ENCODE measurements around the gene PLCD1. TPM values are rescaled to one million over a fixed set of nuclear protein-coding genes. Genes with fewer than 3 reads are reported as not detected.
A peak's percentile ranks its signal among the peaks of the same experiment; 100 is the strongest.

PLCD1 gene
- total and polyA plus RNA-seq, 12 donors = 9.7 to 97.3 (median 29.2) TPM

DNA sequence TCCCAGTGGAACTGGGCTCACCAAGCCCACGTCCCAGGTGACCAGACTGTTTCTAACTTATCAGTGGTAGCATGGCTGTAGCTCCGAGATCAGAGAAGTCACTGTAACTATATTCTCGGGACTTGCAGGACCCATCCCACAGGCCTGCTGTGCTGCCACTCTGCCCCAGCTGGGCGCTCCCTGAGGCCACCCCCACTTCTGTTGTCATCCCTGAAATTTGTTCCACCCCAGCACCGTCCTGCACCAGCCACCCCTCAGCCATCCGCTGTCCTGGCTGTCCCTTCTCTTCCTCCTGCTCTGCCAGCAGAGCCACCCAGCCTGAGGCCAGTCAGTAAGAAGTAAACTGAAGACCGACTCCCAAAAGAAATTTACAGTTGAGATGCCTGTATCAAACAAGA is 71.9 kb downstream of the PLCD1 start:
- no peaks in the 10 kb centered on the region for H3K36me3 ChIP-seq (replicated peaks in 1 of 2)
- 77 to 84% (median 80%) methylated on average over 7 of the region's 7 CpGs for WGBS, 4 donors
- no peaks in the 10 kb centered on the region for H3K27me3 ChIP-seq
- H3K4me3 ChIP-seq = no peak overlapping the region
- intact Hi-C loops (cut with DNase I) = no loop called here
- no peaks in the 10 kb centered on the region for H3K9me3 ChIP-seq (replicated peaks in 1 of 3)
- peak overlapping the region in 3 of 5 donors; percentile 27 to 45 (median 31) for H3K27ac ChIP-seq
- no peak for TF ChIP-seq POLR2A (IDR thresholded peaks at IDR 0.05)
- no peak for TF ChIP-seq CTCF (IDR thresholded peaks at IDR 0.05)
- no peak for DNase-seq
- H3K4me1 ChIP-seq (replicated peaks in 1 of 2) = peaks cover 4 to 20% of the 10 kb centered on the region in 2 donors

Small RNA genes within 50 kb of the gene (microRNA-seq; reads per million reads assigned to microRNA genes)
- 8.4 to 99.2 (median 26.8) reads per million in 3 donors for gene MIR26A1

Small RNA genes within 50 kb of the gene (small RNA-seq; reads per million reads assigned to genes)
- 2.3 to 4.1 reads per million in 2 donors for gene MIR26A1
- gene RF00019 = 0 reads per million in 2 donors

Other genes with a start within 250 kb of the PLCD1 start
- 10 to 100 TPM in 8 of 9 donors, 1 to 10 TPM in 1; 9.7 to 27.7 (median 17.8) TPM for gene CTDSPL, start 167.8 kb downstream of the PLCD1 start, total RNA-seq
- 10 to 100 TPM in 2 of 3 donors, 1 to 10 TPM in 1; 6.4 to 12.7 (median 10.9) TPM for gene CTDSPL, start 167.8 kb downstream of the PLCD1 start, polyA plus RNA-seq
- gene VILL, start 38.9 kb downstream of the PLCD1 start, total RNA-seq = 1 to 10 TPM; 2.5 to 8.0 (median 7.2) TPM
- 10 to 100 TPM in 1 of 3 donors, 1 to 10 TPM in 2; 1.7 to 18.0 (median 9.7) TPM for gene VILL, start 38.9 kb downstream of the PLCD1 start, polyA plus RNA-seq
- 1 to 10 TPM in 5 of 9 donors, under 1 TPM in 4; 0.18 to 2.0 (median 1.0) TPM for gene DLEC1, start 9.6 kb upstream of the PLCD1 start, total RNA-seq
- gene DLEC1, start 9.6 kb upstream of the PLCD1 start, polyA plus RNA-seq = 1 to 10 TPM in 2 of 3 donors, under 1 TPM in 1; 0.20 to 2.0 (median 1.7) TPM
- gene ACAA1, start 107.5 kb upstream of the PLCD1 start, total RNA-seq = 100 to 1,000 TPM in 6 of 9 donors, 10 to 100 TPM in 3; 42.3 to 150 (median 101) TPM
- 100 to 1,000 TPM in 2 of 3 donors, 10 to 100 TPM in 1; 75.8 to 200 (median 165) TPM for gene ACAA1, start 107.5 kb upstream of the PLCD1 start, polyA plus RNA-seq
- 10 to 100 TPM in 8 of 9 donors, 1 to 10 TPM in 1; 3.8 to 46.6 (median 40.7) TPM for gene MYD88, start 109.0 kb upstream of the PLCD1 start, total RNA-seq
- gene MYD88, start 109.0 kb upstream of the PLCD1 start, polyA plus RNA-seq = 10 to 100 TPM; 22.6 to 29.9 (median 22.6) TPM
- 10 to 100 TPM; 23.9 to 47.5 (median 29.4) TPM for gene OXSR1, start 135.9 kb upstream of the PLCD1 start, total RNA-seq
- gene OXSR1, start 135.9 kb upstream of the PLCD1 start, polyA plus RNA-seq = 10 to 100 TPM; 14.8 to 38.9 (median 19.1) TPM
- gene SLC22A13, start 236.2 kb upstream of the PLCD1 start, total RNA-seq = under 1 TPM in 4 of 9 donors, not detected in 5; 0.06 to 0.42 (median 0.33) TPM
- under 1 TPM in 2 of 3 donors, not detected in 1; 0.07 to 0.16 TPM for gene SLC22A13, start 236.2 kb upstream of the PLCD1 start, polyA plus RNA-seq